T47D (cell line): ENCODE measurements around the gene CENPF.

Experiments
- DNase-seq, 2 experiments: peaks; one replicate each; pipeline versions ENCODE4 v3.0.0 to v3.0.0-alpha.2; 2011 to 2012; ENCODE audit warnings: low read depth in 1 of 2, low spot score in 1 of 2
- JUND ChIP-seq: IDR thresholded peaks from 2 replicates; pipeline ENCODE4 v1.6.1; 2012; ENCODE audit warnings: low read depth
- in situ Hi-C: cut with HindIII; loops from 2 replicates; pipeline ENCODE4 v1.10.0; 2016; ENCODE audit warnings: low sequenced_read_pairs, low pct_unique_long_range_greater_than_20kb

Gene CENPF, protein sequence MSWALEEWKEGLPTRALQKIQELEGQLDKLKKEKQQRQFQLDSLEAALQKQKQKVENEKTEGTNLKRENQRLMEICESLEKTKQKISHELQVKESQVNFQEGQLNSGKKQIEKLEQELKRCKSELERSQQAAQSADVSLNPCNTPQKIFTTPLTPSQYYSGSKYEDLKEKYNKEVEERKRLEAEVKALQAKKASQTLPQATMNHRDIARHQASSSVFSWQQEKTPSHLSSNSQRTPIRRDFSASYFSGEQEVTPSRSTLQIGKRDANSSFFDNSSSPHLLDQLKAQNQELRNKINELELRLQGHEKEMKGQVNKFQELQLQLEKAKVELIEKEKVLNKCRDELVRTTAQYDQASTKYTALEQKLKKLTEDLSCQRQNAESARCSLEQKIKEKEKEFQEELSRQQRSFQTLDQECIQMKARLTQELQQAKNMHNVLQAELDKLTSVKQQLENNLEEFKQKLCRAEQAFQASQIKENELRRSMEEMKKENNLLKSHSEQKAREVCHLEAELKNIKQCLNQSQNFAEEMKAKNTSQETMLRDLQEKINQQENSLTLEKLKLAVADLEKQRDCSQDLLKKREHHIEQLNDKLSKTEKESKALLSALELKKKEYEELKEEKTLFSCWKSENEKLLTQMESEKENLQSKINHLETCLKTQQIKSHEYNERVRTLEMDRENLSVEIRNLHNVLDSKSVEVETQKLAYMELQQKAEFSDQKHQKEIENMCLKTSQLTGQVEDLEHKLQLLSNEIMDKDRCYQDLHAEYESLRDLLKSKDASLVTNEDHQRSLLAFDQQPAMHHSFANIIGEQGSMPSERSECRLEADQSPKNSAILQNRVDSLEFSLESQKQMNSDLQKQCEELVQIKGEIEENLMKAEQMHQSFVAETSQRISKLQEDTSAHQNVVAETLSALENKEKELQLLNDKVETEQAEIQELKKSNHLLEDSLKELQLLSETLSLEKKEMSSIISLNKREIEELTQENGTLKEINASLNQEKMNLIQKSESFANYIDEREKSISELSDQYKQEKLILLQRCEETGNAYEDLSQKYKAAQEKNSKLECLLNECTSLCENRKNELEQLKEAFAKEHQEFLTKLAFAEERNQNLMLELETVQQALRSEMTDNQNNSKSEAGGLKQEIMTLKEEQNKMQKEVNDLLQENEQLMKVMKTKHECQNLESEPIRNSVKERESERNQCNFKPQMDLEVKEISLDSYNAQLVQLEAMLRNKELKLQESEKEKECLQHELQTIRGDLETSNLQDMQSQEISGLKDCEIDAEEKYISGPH (N-terminal part only)

DNA sequence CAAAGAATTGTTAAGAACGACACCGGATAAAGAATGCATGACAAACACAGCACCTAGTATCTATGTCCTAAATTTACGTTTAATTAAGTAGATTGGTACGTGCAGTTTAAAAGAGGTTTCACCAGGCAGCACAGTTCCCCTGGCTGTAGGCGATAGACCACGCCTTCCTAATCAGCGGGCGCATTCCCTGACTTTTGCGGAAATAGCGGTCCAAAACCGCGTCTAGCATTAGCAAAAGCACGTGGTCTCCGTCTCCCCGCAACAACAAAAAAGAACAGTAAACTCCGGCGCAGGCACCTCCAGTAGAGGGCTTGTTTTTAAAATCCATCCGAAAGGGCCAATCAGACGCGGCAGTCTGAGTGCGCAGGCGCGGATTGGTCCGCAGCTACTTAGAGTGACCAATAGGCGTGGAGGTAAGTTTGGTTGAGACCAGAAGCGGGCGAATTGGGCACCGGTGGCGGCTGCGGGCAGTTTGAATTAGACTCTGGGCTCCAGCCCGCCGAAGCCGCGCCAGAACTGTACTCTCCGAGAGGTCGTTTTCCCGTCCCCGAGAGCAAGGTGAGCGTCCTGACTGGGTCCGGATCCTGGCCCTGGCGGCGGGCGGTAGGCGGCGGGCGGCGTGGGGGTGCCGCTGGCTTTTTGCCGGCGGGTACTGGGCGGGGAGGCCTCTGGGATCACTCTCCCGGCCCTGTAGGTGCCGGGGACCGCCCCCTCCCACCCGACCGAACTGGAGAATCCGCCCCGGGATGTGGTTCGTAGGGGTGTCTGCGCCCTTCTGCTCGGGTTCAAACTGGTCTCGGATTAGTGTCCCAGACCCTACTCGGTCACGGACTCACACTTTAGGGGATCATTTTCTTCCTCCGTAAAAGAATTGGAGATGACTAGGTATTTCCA is at the start of gene CENPF:
TSS of gene CENPF (plus strand) at position 432 of the 894 bp plus-strand sequence. CDS start 10,560 bp downstream, outside the sequence.
- in situ Hi-C loops = no loop called here
- DNase-seq = peak; percentile 100
- no peak for TF ChIP-seq JUND

DNA sequence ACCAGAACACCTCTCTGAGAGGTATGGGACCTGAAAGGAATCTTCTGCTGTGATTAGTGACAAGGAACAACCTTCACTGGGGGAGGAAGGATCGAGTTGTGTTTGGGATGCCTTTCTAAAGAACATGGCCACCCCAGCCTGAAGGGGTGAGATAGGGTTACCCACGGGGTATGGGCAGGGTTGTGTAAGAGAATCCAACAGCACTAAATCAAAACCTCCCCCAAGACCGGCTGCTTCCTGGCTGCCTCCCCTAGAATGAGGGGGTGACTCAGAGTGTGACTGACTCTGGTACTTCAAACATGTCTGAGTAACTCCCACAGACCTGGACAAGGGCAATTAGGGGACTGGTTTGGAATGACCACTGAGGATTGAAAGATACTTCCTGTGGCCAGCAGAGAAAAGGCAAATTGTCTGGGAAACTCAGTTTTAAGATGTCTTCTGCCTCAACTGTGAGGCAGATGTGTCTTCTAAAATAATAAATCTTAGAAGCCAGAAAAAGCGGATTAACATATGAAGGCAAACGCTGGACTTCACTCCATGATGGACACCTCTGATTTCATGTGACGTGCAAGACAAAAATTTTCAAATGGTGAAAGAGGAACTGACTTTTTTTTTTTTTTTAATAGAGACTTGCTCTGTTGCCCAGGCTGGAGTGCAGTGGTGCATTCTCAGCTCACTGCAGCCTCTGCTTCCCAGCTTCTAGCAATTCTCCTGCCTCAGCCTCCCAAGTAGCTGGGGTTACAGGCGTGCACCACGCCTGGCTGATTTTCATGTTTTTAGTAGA is 44.9 kb upstream of the CENPF start:
- no peak for TF ChIP-seq JUND
- in situ Hi-C loops = no loop called here
- DNase-seq = no peak

DNA sequence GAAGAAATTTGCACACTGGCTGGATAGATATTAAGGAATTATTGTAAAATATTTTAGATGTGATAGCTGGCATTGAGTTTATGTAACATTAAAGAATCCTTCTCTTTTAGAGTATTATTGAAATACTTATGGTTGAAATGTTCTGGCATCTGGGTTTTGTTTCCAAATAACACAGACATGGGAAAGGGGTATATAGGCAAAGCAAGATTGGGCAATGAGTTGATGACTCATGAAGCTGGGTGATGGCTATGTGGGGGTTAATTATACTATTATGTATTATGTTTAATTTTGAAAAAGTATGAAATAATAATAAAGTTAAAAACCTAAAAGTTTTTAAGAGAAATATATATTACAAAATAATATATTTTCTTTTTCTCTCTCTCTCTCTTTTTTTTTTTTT is 39.1 kb upstream of the CENPF start:
- TF ChIP-seq JUND = no peak
- no peak for DNase-seq
- in situ Hi-C loops = no loop called here

DNA sequence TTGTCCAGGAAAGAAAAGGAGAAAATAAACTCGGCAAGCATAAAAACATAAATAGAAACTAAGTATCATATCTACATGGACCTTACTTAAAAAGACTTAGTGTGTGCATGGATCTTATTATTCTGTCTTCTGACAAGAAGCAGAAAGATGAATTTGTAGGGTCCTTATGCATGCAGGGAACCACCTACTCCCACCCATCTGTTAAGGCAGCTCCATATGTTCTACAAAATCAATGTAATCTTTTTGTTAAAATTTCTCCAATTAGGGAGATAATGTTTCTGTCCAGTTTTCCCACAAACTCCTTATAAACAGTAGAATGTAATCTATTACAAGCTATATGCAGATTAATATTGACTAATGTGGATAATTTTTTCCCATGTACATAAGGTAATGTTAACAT is 37.7 kb upstream of the CENPF start:
- no peak for TF ChIP-seq JUND
- in situ Hi-C loops = no loop called here
- DNase-seq = no peak

DNA sequence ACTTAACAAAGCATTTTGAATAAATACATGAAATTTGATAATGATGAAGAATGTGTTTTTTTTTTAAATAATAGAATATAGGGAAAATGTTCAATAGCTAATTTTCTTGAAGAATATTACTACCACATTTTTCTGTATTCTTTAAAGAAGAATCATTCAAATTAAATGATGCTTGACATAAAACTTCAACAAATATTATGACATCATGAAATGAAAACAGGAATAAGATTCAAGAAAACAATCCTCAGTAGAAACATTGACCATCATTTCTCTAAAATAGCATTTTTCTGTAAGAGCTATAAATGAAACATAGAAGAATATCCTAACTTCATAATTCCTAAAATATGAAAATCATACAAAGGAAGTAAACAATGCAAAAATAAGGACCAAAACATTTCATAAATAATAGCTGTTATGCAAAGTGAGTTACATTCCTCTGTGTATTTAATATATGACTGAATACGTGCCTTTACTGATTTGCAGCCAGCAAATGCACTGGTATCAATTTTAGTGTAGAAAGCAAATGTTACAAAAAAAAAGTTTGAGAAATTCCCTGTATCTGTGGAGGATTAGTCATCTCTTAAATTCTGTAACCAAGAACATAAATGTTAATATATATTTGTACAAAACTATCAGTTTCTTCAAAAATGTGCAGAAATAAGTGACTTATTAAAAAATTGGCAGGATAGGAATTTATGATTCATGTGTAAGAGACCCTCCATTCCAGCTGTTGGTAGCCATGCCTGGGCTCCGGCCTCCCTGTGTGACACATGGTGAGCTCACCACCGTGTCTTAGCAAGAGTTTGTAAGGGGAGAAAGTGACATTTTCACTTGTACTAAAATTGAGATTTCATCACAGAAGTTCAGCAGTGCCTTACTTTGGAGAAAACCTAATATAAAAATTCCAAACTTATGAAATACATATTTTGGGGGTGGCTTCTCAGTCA is 36.6 kb upstream of the CENPF start:
- in situ Hi-C loops = no loop called here
- TF ChIP-seq JUND = no peak
- DNase-seq = no peak

DNA sequence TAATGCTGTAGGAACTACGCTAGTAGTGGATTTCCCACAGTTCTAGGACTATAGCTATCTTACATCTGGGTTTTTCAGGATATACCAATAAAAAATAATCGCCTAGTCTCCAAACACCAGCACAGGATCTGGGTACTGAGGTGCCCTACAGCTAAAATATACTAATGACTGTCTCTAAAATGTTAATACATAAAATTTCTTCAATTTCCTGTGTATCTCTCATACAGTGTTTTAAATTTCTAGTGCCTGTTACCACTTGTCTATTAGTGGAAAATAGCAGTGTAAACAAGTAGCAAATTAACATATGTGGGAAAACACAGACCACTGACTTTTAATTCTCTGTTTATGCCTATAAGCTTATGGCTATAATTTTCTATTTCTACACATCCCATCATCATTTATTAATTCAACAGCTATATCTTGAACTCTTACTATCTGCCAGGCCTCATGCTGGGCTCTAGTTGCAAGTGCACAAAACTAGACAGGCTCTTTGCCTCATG is 35.5 kb upstream of the CENPF start:
- no peak for TF ChIP-seq JUND
- DNase-seq = no peak
- in situ Hi-C loops = no loop called here

DNA sequence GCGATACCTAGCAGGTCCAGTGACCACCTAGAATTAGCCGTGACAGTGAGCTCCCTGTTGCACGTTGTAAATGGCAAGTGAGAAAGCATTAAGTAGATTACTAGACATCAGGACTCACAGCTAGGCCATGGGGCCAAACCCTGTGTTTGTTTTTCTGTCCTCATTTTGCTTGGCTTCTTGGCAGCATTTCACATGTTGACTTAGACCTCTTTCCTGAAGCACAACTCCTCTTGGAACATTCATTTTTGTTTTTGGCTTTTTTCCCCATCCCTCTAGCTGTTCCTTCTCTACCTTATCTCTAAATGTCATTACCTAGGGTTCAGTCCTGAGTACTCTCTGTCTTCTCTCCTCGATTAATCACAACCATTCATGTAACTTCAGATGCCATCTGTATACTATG is 34.7 kb upstream of the CENPF start:
- TF ChIP-seq JUND = no peak
- DNase-seq = no peak
- in situ Hi-C loops = no loop called here

DNA sequence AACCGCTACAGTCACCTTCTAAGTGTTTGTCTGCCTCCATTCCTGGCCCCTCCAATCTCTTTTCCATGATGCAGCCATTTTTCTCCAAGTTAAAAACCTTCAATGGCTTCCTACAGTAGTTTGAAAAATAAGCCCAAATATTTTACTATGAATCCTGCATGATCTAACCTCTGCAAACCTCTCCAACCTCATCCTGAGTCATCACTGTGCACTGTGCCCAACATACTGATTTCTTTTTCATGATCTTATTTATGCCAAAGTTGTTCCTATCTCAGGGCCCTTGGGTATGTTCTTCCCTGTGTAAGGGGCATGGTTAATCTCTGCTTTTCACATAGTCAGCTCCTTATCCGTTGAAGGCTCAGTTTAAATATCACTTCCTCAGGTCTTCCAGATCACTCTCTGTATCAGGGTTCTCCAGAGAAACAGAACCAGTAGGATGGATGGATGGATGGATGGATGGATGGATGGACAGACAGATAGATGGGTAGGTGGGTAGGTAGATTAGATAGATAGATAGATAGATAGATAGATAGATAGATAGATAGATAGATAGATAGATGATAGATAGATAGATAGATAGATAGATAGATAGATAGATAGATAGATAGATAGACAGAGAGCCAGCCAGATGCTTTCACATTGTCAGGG is 33.5 kb upstream of the CENPF start:
- DNase-seq = no peak
- no peak for TF ChIP-seq JUND
- in situ Hi-C loops = no loop called here

DNA sequence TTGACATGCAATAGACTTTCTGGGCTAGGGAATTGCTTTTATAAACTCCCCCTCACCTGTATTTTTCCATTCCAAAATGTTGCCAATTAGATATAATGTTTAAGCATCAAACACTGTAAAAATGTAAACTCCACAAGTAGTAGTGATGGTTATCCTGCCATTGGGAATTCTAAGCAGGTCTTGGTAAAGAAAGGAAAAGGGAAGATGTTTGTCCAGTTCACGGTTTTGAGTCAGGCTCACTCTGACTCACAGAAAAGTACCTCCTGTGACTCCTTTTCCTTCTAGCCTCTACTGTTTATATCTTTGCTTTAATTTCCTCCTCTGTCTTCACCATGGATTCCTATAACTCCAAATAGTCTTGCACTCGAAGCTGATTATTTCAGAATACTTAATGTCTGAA is 32.6 kb upstream of the CENPF start:
- no peak for TF ChIP-seq JUND
- in situ Hi-C loops = no loop called here
- DNase-seq = no peak
